ENCODE data around the gene MMRN1.

The MMRN1 gene

GRCh38 chr4:89894649-89895550 is at the start of gene MMRN1:
Gene MMRN1, plus strand, starts transcription at chr4:89894854. Its CDS starts 118 bp downstream, at chr4:89894972.
- DNase-seq (ENCODE audit: low read depth): no peak

GRCh38 chr4:89847571-89848325 is 46.9 kb upstream of the MMRN1 start:
- no peak for DNase-seq (ENCODE audit: low read depth)

- DNase-seq (ENCODE audit: low read depth): no peak
Observed at GRCh38 chr4:89855236-89855635, 39.4 kb upstream of the MMRN1 start.

GRCh38 chr4:89860971-89861370 is 33.7 kb upstream of the MMRN1 start:
- DNase-seq (ENCODE audit: low read depth): no peak

GRCh38 chr4:89863533-89863932 is 31.1 kb upstream of the MMRN1 start:
- no peak for DNase-seq (ENCODE audit: low read depth)

- no peak for DNase-seq (ENCODE audit: low read depth)
Observed at GRCh38 chr4:89868276-89868675, 26.4 kb upstream of the MMRN1 start.

GRCh38 chr4:89868999-89869589 is 25.6 kb upstream of the MMRN1 start:
- DNase-seq (ENCODE audit: low read depth): peak; percentile 27

GRCh38 chr4:89871211-89871610 is 23.4 kb upstream of the MMRN1 start:
- no peak for DNase-seq (ENCODE audit: low read depth)

GRCh38 chr4:89876548-89876947 is 18.1 kb upstream of the MMRN1 start:
- no peak for DNase-seq (ENCODE audit: low read depth)

- DNase-seq (ENCODE audit: low read depth): no peak
Observed at GRCh38 chr4:89878611-89879010, 16.0 kb upstream of the MMRN1 start.

GRCh38 chr4:89879215-89879614 is 15.4 kb upstream of the MMRN1 start:
- no peak for DNase-seq (ENCODE audit: low read depth)

- no peak for DNase-seq (ENCODE audit: low read depth)
Observed at GRCh38 chr4:89889289-89889688, 5.4 kb upstream of the MMRN1 start.

- no peak for DNase-seq (ENCODE audit: low read depth)
Observed at GRCh38 chr4:89897867-89898266, 3.2 kb downstream of the MMRN1 start.

- DNase-seq (ENCODE audit: low read depth): no peak
Observed at GRCh38 chr4:89898304-89898716, 3.7 kb downstream of the MMRN1 start.

GRCh38 chr4:89899152-89899551 is 4.5 kb downstream of the MMRN1 start:
- DNase-seq (ENCODE audit: low read depth): no peak

- no peak for DNase-seq (ENCODE audit: low read depth)
Observed at GRCh38 chr4:89899854-89900253, 5.2 kb downstream of the MMRN1 start.

GRCh38 chr4:89901808-89902431 is 7.3 kb downstream of the MMRN1 start:
- DNase-seq (ENCODE audit: low read depth): peak; percentile 63

GRCh38 chr4:89904524-89904923 is 9.9 kb downstream of the MMRN1 start:
- no peak for DNase-seq (ENCODE audit: low read depth)

- DNase-seq (ENCODE audit: low read depth): no peak
Observed at GRCh38 chr4:89906316-89906715, 11.7 kb downstream of the MMRN1 start.

- no peak for DNase-seq (ENCODE audit: low read depth)
Observed at GRCh38 chr4:89906777-89907521, 12.3 kb downstream of the MMRN1 start.

- no peak for DNase-seq (ENCODE audit: low read depth)
Observed at GRCh38 chr4:89909889-89910288, 15.2 kb downstream of the MMRN1 start.

GRCh38 chr4:89913623-89914022 is 19.0 kb downstream of the MMRN1 start:
- DNase-seq (ENCODE audit: low read depth): no peak

All from ELR (cell line).